ENCODE measurements around the gene SPACA9. TPM values are rescaled to one million over a fixed set of nuclear protein-coding genes. Genes with fewer than 3 reads are reported as not detected.

The SPACA9 gene
- total RNA-seq, 6 experiments from 2014 or later = 0.86 to 2.0 (median 1.3) TPM

DNA sequence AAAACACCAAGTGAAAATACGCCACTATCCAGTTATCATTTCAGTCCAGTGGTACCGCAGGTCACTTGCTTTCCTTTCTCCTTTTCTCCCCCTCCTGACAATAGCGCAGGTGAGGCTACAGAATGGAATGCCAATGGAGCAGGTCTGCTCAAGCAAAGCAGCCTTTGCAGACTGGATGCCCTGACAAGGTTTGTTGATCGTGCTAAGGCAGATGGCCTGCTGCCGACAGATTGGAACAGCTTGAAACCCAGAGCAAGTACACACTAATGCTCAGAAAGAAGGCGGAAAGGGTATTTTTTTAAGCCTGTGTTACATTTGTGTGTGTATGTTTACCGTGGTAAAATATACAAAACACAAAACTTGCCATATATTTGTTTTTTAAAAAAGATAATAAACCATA lies 19.4 kb downstream of the SPACA9 start:
- no peak for ATAC-seq
- intact Hi-C loops (cut with DNase I) = no loop called here
- H3K27me3 ChIP-seq = no peaks in the 10 kb centered on the region
- H3K9me3 ChIP-seq = no peaks in the 10 kb centered on the region
- H3K36me3 ChIP-seq = peaks cover 3 to 71% (median 29%) of the 10 kb centered on the region in 4 donors
- no peaks in the 10 kb centered on the region for H3K4me1 ChIP-seq
- no peak overlapping the region for H3K4me3 ChIP-seq
- DNase-seq = no peak
- no peak overlapping the region for H3K27ac ChIP-seq
- TF ChIP-seq POLR2A (IDR thresholded peaks at IDR 0.05) = no peak
- no peak for TF ChIP-seq CTCF (IDR thresholded peaks at IDR 0.05)
- WGBS (ENCODE audit: insufficient coverage, low coverage, low lambda C conversion rate, missing lambda C conversion rate) = 96% methylated on average over 7 of the region's 7 CpGs

GRCh38 chr9:132901858-132902831 lies 23.4 kb downstream of the SPACA9 start:
- WGBS (ENCODE audit: insufficient coverage, low coverage, low lambda C conversion rate, missing lambda C conversion rate) = 39% methylated on average over 10 of the region's 11 CpGs
- peak in 1 of 3 donors; percentile 54 for DNase-seq
- peaks cover 0 to 76% (median 21%) of the 10 kb centered on the region in 4 donors for H3K36me3 ChIP-seq

DNA sequence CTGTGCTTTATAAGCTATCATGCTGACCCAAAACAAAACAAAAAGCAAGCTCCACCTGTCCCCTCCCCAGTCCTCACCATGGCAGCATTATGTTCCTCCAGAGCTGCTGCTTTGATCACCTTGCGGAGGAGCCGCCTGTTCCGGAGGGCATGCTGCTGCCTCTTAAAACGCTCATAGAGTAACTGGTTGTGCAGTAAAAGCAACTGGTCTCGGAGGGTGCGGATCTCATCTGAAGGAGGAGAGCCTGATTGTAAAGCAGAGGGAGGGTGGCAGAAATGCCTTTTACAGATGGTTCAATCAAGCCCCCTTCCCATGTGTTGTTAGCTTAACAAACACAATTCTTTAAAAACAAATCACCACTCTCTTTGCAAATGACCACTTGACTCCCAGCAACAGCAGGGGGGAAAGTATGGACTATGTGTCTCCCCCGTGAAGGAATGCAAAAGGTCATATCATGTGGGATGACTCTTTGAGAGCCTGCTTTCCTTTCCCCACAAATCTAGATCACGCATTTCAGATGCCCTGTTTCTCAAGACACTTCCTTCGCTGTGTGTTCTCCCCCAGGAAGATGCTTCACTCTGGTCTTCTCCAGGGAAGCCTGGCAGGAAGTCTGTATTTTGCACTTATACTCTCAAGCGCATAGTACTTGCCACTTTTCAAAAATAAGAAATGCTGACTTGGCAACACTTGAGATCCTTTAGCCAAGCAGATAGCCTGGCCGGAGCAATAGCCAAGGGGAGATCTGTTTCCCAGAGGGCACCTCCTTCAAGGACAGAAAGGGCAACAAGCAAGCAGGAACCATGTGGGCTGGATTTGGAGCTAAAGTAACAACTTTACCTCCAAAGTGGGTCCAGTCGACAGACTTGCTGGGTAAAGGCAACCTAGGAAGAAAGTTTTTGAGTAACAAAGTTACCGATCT lies 25.1 kb downstream of the SPACA9 start:
- WGBS (ENCODE audit: insufficient coverage, low coverage, low lambda C conversion rate, missing lambda C conversion rate) = 88% methylated on average over 13 of the region's 13 CpGs
- ATAC-seq (no peak), DNase-seq (no peak)
- H3K4me1 ChIP-seq = no peaks in the 10 kb centered on the region
- H3K36me3 ChIP-seq = peaks cover 0 to 61% (median 18%) of the 10 kb centered on the region in 4 donors
- H3K9me3 ChIP-seq = no peaks in the 10 kb centered on the region
- H3K4me3 ChIP-seq = no peak overlapping the region
- no peak for TF ChIP-seq POLR2A (IDR thresholded peaks at IDR 0.05)
- intact Hi-C loops (cut with DNase I) = no loop called here
- no peaks in the 10 kb centered on the region for H3K27me3 ChIP-seq
- H3K27ac ChIP-seq = no peak overlapping the region

More at GRCh38 chr9:132901858-132902831, 23.4 kb downstream of the SPACA9 start:
- TF ChIP-seq CTCF (IDR thresholded peaks at IDR 0.05) (peak; percentile 81 to 96 (median 90)), POLR2A (IDR thresholded peaks at IDR 0.05) (no peak)
- no peaks in the 10 kb centered on the region for H3K4me1 ChIP-seq
- ATAC-seq = peak; percentile 77 to 88 (median 84)
- no peak overlapping the region for H3K27ac ChIP-seq
- no peaks in the 10 kb centered on the region for H3K27me3 ChIP-seq
- H3K9me3 ChIP-seq = no peaks in the 10 kb centered on the region
- H3K4me3 ChIP-seq = no peak overlapping the region
- intact Hi-C loops (cut with DNase I) = no loop called here

- no peaks in the 10 kb centered on the region for H3K27me3 ChIP-seq
- H3K9me3 ChIP-seq = no peaks in the 10 kb centered on the region
- DNase-seq (no peak), ATAC-seq (no peak)
- no peaks in the 10 kb centered on the region for H3K4me1 ChIP-seq
- intact Hi-C loops (cut with DNase I) = no loop called here
- H3K27ac ChIP-seq = no peak overlapping the region
- H3K36me3 ChIP-seq = peaks cover 0 to 56% (median 20%) of the 10 kb centered on the region in 4 donors
- TF ChIP-seq POLR2A (IDR thresholded peaks at IDR 0.05) (no peak), CTCF (IDR thresholded peaks at IDR 0.05) (no peak)
- no peak overlapping the region for H3K4me3 ChIP-seq
- WGBS (ENCODE audit: insufficient coverage, low coverage, low lambda C conversion rate, missing lambda C conversion rate) = 93% methylated on average over 10 of the region's 12 CpGs
Observed at GRCh38 chr9:132905726-132906125, 27.0 kb downstream of the SPACA9 start.

All from right lobe of liver (tissue), 6 donors.